Measurements from ENCODE around the gene GADD45GIP1. TPM values are rescaled to one million over a fixed set of nuclear protein-coding genes. Genes with fewer than 3 reads are reported as not detected.
"Not testable (repeated sequence)": the region's sequence is repeated elsewhere in the genome, so short reads cannot be mapped to it uniquely, and the experiment has no call there.

Gene GADD45GIP1
- polyA plus RNA-seq, 1 of the 3 experiments (the other 2 are of a cell fraction) = 91.8 TPM

- TF ChIP-seq PBX3 (IDR thresholded peaks at IDR 0.05) = peak; percentile 33
- no peak for TF ChIP-seq FOXM1 (IDR thresholded peaks at IDR 0.05; ENCODE audit: low read depth)
- no peak for TF ChIP-seq TAF1 (IDR thresholded peaks at IDR 0.05; ENCODE audit: borderline replicate concordance, low read depth, low read length)
- no peak for TF ChIP-seq MXI1 (IDR thresholded peaks at IDR 0.05; ENCODE audit: low read depth, low read length)
- no peak for TF ChIP-seq GABPA (IDR thresholded peaks at IDR 0.05; ENCODE audit: low read depth)
- 0 out of 2 replicates have a peak, but pooled peaks have one; percentile 2 for TF ChIP-seq SIN3A (IDR thresholded peaks at IDR 0.05; ENCODE audit: borderline replicate concordance, low read depth, low read length)
Measured at GRCh38 chr19:12952488-12953137, 4.4 kb downstream of the GADD45GIP1 start (continued).

GRCh38 chr19:12952050-12952449, 5.0 kb downstream of the GADD45GIP1 start:
- POLR2A ChIA-PET = interaction anchor here (0.7 kb wide), 2 partner anchors 13 to 19 kb away, joined by 3 read pairs; no protein-coding TSS in a partner anchor
- CTCF ChIA-PET = interaction anchor here (0.7 to 5.6 kb wide), 4 partner anchors 12 to 26 kb away, joined by 3 to 55 read pairs (median 8); no protein-coding TSS in a partner anchor
- not testable (repeated sequence) for H3K4me3 ChIP-seq (ENCODE audit: low read depth in 2 of 2, low read length in 1 of 2); DNase-seq; H3K9me3 ChIP-seq; H3K9me2 ChIP-seq; H2AFZ ChIP-seq (ENCODE audit: low read depth); H4K20me1 ChIP-seq (ENCODE audit: insufficient read depth); H3K27me3 ChIP-seq (ENCODE audit: insufficient read depth)
- Histone ChIP-seq H3K36me3 (replicated peaks in 1 of 2; ENCODE audit: control insufficient read depth in 1 of 2, insufficient read depth in 2 of 2, low read length in 1 of 2) (peaks cover 27 to 45% of the 10 kb centered on the region in 2 experiments), H3F3A (replicated peaks; ENCODE audit: insufficient read depth) (peaks cover 69% of the 10 kb centered on the region), H3K4me1 (ENCODE audit: control insufficient read depth in 1 of 2, insufficient read depth in 2 of 2, low read depth in 1 of 2, low read length in 1 of 2) (peaks cover 32 to 46% of the 10 kb centered on the region in 2 experiments), H3K9ac (peak overlapping the region; percentile 63), H3K4me2 (peak overlapping the region; percentile 41), H3K79me2 (ENCODE audit: insufficient read depth) (peaks cover 71% of the 10 kb centered on the region), H3K27ac (ENCODE audit: low read depth in 2 of 2, low read length in 1 of 2) (peak overlapping the region; percentile 93 to 97)
- 94% methylated on average over 6 of the region's 6 CpGs for WGBS (ENCODE audit: low lambda C conversion rate)

GRCh38 chr19:12949363-12950283, 7.4 kb downstream of the GADD45GIP1 start:
- DNase-seq = no peak
- H3K4me2 ChIP-seq = no peak overlapping the region
- peak overlapping the region in 1 of 2 experiments; percentile 97; a peak in 2 of 4 replicates for H3K27ac ChIP-seq (ENCODE audit: low read depth in 2 of 2, low read length in 1 of 2)
- H3K36me3 ChIP-seq (replicated peaks in 1 of 2; ENCODE audit: control insufficient read depth in 1 of 2, insufficient read depth in 2 of 2, low read length in 1 of 2) = peaks cover 32 to 44% of the 10 kb centered on the region in 2 experiments
- peaks cover 58% of the 10 kb centered on the region for H3K79me2 ChIP-seq (ENCODE audit: insufficient read depth)
- peaks cover 27 to 40% of the 10 kb centered on the region in 2 experiments for H3K4me1 ChIP-seq (ENCODE audit: control insufficient read depth in 1 of 2, insufficient read depth in 2 of 2, low read depth in 1 of 2, low read length in 1 of 2)
- H4K20me1 ChIP-seq (ENCODE audit: insufficient read depth) = peaks cover 8% of the 10 kb centered on the region
- H3F3A ChIP-seq (replicated peaks; ENCODE audit: insufficient read depth) = peaks cover 57% of the 10 kb centered on the region
- no peaks in the 10 kb centered on the region for H3K9me3 ChIP-seq
- no peaks in the 10 kb centered on the region for H3K9me2 ChIP-seq
- no peak overlapping the region for H3K4me3 ChIP-seq (ENCODE audit: low read depth in 2 of 2, low read length in 1 of 2)
- H2AFZ ChIP-seq (ENCODE audit: low read depth) = no peak overlapping the region
- ChIA-PET POLR2A (no interaction called here), CTCF (interaction anchor here (0.7 to 2.2 kb wide), 5 partner anchors 11 to 144 kb away, joined by 3 to 9 read pairs (median 4); no protein-coding TSS in a partner anchor)
- no peaks in the 10 kb centered on the region for H3K27me3 ChIP-seq (ENCODE audit: insufficient read depth)
- WGBS (ENCODE audit: low lambda C conversion rate) = 93% methylated on average over 14 of the region's 16 CpGs
- no peak overlapping the region for H3K9ac ChIP-seq
- TF ChIP-seq POLR2AphosphoS5 (IDR thresholded peaks at IDR 0.05; ENCODE audit: low read depth, low read length) = no peak
- no peak for TF ChIP-seq TEAD4 (IDR thresholded peaks at IDR 0.05; ENCODE audit: borderline replicate concordance, insufficient read depth)
- no peak for TF ChIP-seq REST (IDR thresholded peaks at IDR 0.05; ENCODE audit: low read depth, low read length)
- TF ChIP-seq MEF2A (IDR thresholded peaks at IDR 0.05; ENCODE audit: borderline replicate concordance, low read depth) = no peak
- no peak for TF ChIP-seq FOXM1 (IDR thresholded peaks at IDR 0.05; ENCODE audit: low read depth)
- TF ChIP-seq GATA2 (CRISPR knock-in tag; IDR thresholded peaks at IDR 0.05) = no peak
- TF ChIP-seq SMC3 (IDR thresholded peaks at IDR 0.05; ENCODE audit: low read depth, low read length) = no peak
- TF ChIP-seq USF2 (IDR thresholded peaks at IDR 0.05; ENCODE audit: borderline replicate concordance, low read depth, low read length) = no peak
- TF ChIP-seq IRF3 (IDR thresholded peaks at IDR 0.05; ENCODE audit: low read depth, low read length) = no peak
